Loucy (cell line): ENCODE measurements around the gene ATP13A5.

ENCODE experiments used
- CTCF ChIP-seq: fragments of 200-600 bp; sonication (generic); conservative IDR thresholded peaks from 2 replicates; pipeline ENCODE4 v1.5.1; 2014; ENCODE audit warnings: mild to moderate bottlenecking, antibody characterized with exemption, low read length
- EZH2phosphoT487 ChIP-seq: fragments of 200-600 bp; IDR thresholded peaks from 2 replicates; pipeline ENCODE4 v1.6.1; 2018; ENCODE audit warnings: antibody characterized with exemption, mild to moderate bottlenecking, moderate library complexity, borderline replicate concordance

GRCh38 chr3:193400304-193400703 is 21.8 kb upstream of the ATP13A5 start:
- TF ChIP-seq EZH2phosphoT487: no peak
- TF ChIP-seq CTCF: no peak
